GM21390 (cell line): ENCODE data around the gene GUCA2B.

Source experiments
- ATAC-seq: cut with Tn5 transposase; IDR thresholded peaks from one replicate; pipeline ENCODE4 v1.9.1; 2021; ENCODE audit not compliant: unreplicated experiment

Gene GUCA2B

GRCh38 chr1:42165511-42166210 is 12.5 kb downstream of the GUCA2B start:
- ATAC-seq, result no peak

DNA sequence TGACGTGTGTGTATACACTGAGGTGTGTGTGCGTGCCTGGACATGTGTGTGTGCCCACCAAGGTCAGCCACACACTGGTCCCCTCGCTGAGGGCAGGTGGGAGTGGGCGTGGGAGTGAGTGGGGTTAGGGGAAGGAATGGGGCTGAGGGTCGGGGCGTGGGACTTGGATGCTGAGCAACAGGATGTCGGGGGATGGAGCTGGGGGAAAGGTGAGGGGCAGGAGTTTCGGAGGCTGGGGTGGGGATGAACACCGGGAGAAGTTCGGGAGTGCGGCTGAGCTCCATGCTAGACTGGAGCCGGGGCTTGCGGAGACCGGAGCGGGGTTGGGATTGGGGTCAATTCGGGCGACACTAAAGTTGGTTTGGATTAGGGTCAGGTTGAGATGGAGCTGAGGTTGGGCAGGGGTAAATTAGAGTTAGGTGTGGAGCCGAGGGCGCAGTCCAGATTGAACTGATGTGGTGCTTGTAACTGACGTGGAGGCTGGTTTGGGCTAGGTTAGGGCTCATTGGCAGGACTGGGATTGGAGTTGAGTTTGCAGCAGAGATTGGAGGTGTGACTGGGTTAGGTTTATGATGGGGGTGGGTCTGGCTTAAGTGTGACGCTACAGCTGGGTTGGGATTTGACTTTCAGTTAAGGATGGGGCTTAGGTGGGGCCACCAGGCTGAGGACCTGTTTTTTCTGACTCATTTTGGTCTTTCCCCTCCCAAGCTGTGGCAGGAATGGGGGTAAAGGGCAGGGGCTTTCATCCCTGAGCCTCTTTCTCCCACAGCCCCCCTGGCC is 14.6 kb downstream of the GUCA2B start:
- ATAC-seq, result no peak

- no peak for ATAC-seq
Observed at GRCh38 chr1:42168391-42168670, 15.1 kb downstream of the GUCA2B start.

- ATAC-seq, result no peak
Observed at GRCh38 chr1:42168763-42169162, 15.6 kb downstream of the GUCA2B start.

GRCh38 chr1:42170779-42171621 is 17.8 kb downstream of the GUCA2B start:
- no peak for ATAC-seq

DNA sequence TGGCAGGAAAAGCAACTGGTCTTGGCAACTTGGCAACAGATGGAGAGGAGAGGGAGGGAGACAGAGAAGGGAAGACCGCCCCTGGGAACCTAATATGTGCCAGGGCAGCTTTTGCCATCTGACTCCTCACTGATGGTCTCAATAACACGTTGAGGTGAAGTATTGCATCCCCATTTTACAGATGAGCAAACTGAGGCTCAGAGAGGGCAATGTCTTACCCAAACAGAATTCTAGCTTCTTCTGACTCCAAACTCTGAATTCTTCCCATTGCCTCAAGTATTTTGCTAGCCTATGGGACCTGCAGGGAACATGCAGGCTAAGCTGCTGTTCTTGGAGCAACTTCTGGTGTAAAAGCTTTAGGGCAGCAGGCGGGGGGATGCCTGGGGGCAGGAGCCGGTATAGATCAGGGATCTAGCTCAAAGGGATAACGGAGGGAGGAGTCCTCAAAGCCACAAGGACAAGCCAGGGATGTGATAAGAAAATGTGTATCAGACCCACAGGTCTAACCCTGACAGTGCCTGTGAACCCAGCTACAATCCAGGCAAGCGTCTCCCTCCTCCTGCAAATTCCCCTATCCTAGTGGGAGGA is 18.6 kb downstream of the GUCA2B start:
- no peak for ATAC-seq

GRCh38 chr1:42172381-42173133 is 19.3 kb downstream of the GUCA2B start:
- no peak for ATAC-seq

DNA sequence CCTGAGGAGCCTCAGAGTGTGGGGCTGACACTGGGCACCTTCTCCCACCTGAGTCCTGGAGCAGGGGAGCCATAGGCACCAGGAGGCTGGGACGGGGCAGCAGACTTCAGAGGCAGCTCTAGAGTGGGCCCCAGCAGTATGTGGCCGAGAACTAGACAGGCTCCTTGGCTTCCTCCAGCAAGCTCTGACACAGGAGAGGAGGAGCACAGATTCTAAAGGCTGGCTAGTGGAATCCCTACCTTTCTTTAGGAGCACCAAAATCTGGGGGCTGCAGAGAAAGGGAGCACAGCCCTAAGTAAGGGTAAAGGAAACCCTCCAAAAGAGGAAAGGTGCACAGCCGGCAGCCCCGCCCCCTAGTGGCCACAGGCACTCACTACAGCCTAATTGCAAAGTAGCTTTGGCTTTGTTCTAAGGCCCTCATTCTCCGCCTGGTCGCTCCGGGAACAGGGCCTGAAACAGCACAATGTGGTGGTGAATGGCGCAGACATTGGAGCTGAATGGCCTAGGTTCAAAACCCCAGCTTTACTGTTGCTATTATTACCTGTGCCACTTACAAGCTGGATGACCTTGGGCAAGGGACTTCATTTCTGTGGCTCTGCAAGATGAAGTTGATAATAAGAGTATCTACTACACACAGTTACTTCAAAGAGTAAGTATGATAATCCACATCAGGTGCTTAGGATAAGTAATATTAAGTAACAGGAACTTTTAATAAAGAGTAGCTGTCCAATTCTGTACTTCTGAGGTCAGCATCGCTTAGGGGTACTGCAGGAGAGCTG is 20.1 kb downstream of the GUCA2B start:
- no peak for ATAC-seq

GRCh38 chr1:42173961-42174735 is 20.9 kb downstream of the GUCA2B start:
- no peak for ATAC-seq

DNA sequence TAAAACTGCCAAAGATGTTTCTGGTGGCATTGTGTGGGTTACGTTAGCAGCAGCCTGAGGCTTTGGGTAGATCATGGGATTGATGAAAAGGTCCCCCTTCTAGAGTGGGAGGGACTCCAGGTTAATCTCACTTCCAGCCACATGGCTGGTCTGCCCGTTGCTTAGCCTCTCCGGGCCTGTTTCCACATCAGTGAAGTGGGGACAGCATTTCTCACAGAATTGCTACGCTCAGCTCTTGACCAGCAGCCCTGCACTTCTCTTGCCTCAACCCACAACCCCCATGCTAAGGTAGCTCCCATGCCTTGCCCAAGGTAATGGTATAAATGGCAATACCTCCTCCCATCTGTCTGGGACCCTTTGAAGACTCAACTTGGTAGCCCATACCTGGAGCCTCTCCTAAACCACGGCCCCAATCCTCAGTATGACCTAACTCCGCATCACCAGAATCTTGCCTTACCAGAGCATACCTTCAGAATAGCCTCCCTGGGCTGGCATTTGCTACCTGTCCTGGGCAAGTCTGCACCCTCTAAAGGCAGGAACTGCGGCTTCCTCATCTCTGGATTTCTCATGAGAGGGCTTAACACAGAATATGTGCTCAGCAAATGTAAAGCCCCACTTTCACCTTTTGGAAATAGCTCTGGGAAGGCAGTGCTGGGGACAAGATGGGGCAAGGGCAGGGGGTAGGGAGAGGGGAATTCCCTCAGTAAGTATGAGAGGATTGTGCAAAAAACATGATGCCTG is 22.3 kb downstream of the GUCA2B start:
- no peak for ATAC-seq

GRCh38 chr1:42176902-42177519 is 23.8 kb downstream of the GUCA2B start:
- ATAC-seq, result no peak

DNA sequence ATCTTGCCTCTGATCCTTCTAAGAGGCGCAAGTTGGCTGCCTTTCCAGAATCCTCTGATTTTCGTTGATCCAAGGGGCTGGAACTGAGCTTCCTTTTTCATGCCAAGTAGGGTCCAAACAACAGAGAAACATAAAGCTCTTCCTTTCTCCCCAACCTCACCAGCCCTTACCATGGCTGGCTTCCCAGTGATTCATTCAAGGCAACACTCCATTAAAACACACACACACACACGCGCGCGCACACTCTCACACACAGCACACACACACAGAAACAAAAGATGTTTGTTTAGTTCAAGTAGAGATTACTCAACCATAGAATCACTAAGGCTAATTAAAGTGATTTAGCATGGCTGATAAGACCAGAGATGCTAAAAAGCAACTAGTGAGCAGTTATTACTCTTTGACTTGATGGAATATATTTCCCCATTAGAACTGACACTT is 24.4 kb downstream of the GUCA2B start:
- ATAC-seq, result no peak

- ATAC-seq, result no peak
Observed at GRCh38 chr1:42178249-42178648, 25.0 kb downstream of the GUCA2B start.

DNA sequence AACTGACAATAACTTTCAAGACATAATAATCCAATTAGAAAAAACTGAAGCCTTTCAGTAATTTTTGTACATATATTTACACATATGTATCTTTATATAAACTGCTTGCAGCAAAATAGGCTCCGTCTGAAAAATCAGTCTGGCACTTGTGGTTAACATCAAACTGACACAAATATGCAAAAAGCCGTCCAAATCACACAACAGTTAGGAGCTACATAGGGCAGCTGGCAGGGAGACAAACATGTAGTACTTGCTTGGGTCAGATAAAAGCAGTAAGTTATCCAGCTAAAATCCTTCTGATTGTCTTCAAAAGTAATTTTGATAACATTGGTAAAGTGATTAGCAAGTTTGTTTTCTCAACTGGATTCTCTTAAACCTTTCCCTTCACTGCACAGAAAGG is 26.1 kb downstream of the GUCA2B start:
- ATAC-seq, result no peak

DNA sequence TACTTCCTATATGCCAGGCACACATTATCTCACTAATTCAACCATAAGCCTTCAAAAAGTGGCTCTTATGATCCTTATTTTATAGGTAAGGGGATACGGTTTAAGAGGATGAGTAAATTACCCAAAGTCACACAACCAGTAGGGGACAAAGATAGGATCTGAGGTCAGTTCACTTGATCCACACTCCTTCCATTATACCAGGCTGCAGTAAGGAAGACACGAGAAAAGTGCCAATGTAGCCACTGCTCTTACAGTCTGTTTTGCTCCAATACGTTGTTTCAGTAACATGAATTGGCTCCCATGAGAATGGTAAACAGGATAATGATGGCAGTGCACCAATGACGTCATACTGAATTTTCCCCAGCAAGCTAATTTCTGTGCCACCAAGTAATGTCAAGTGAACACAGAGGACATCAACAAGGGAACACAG is 26.7 kb downstream of the GUCA2B start:
- no peak for ATAC-seq

DNA sequence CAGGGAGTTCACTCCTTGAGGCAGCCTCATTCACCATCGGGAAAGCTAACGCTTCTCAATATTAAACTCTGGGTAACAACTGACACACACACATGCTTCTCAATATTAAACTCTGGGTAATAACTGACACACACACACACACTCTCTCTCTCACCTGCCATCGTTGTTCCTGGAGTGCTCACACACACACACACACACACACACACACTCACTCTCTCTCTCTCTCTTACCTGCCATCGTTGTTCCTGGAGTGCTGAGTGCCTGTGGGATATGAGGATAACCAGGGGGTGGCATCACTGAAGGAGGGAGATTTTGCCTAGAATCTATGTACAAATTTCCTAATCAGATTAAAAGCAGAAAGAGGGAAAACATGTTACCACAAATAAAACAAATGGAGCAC is 28.5 kb downstream of the GUCA2B start:
- ATAC-seq, result no peak

DNA sequence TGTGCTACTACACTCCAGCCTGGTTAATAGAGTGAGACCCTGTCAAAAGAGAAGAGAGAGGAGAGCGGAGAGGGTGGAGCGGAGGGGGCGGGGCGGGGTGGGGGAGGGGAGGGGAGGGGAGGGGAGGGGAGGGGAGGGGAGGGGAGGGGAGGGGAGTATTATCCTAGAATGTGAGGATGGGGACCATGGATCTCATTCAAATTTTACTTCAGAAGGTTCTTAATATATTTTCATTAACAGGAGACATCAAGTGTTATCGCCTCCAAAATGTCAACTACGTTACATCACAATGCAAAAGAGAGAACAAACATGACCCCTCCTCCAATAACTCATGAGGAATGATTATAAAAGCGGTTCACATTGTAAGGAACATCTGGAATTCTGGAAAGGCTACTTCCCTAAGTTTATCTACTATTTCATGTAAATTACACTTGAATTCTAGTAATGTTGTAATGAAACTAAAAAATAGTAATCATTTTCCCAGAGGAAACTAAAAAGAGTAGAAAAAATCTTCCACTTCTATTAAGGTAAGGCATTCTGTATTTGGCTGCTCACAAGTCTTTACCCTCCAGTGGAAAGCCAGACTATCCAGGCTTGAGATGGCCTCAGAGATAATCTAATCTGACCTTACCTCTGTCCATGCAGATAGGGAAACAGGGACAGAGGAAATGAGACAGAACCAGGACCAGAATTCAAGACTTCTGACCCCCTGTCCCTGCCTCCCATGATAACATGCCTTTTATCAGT is 30.2 kb downstream of the GUCA2B start:
- no peak for ATAC-seq

DNA sequence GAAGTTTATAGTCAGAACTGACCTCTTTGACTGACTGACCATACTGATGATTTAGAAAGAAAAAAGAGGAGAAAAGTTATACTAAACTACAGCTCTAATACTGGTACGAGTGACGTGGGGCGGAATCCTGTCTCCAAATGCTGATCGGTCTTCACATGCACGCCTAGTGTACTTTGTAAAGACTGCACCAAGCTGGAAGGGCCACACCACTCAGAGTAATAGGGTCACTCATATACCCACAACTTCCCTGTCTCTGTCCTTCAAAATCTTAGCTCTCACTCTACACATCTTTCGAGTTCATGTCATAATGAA is 30.7 kb downstream of the GUCA2B start:
- ATAC-seq, result no peak
